IMR-90 (cell line): Measurements from ENCODE around the gene MFSD6L. TPM values are rescaled to one million over a fixed set of nuclear protein-coding genes. Genes with fewer than 3 reads are reported as not detected.

Source experiments
- ATAC-seq: fragments of 200-7000 bp; cut with Tn5 transposase; 2 replicates; pipeline ENCODE4 v1.9.1; 2020; ENCODE audit warnings: low read depth, mild to moderate bottlenecking, moderate library complexity
- BruUV-seq: library from RNA; stranded (reverse); fragments of 400-500 nt; replicated peaks from 2 replicates; lab custom pipeline; 2021; lab: Mats Ljungman, UMichigan
- CTCF ChIA-PET: fragments of 300-600 bp; formaldehyde crosslinking; extraction: SDS; loops from one replicate; lab custom pipeline; 2021; ENCODE audit warnings: antibody characterized with exemption; lab: Yijun Ruan, JAX
- POLR2A ChIA-PET: fragments of 300-600 bp; sonication (Branson Sonifier 250); formaldehyde crosslinking; loops from one replicate; lab custom pipeline; 2022; ENCODE audit warnings: antibody characterized with exemption; ENCODE audit not compliant: unreplicated experiment; lab: Charles Lee
- DNase-seq: peaks from one replicate; pipeline ENCODE4 v3.0.0; 2013
- H2AFZ ChIP-seq: replicated peaks from 2 replicates; pipeline ENCODE3; 2013; ENCODE audit warnings: low read length, mild to moderate bottlenecking; ENCODE audit not compliant: poor library complexity
- H2AK5ac ChIP-seq: 2 replicates; pipeline ENCODE4 v1.6.1; 2013; ENCODE audit warnings: low read depth, low read length, inconsistent platforms
- H2AK9ac ChIP-seq: replicated peaks from 2 replicates; pipeline ENCODE3; 2013; ENCODE audit warnings: mild to moderate bottlenecking, low read depth, low read length, moderate library complexity; ENCODE audit not compliant: poor library complexity
- H2BK120ac ChIP-seq: 2 replicates; pipeline ENCODE4 v1.6.1; 2013; ENCODE audit warnings: low read depth, low read length, inconsistent platforms
- H2BK15ac ChIP-seq: 3 replicates; pipeline ENCODE4 v1.6.1; 2013; ENCODE audit warnings: low read depth, low read length, inconsistent platforms
- H2BK20ac ChIP-seq: 2 replicates; pipeline ENCODE4 v1.6.1; 2013; ENCODE audit warnings: low read depth, mild to moderate bottlenecking, inconsistent platforms, low read length, moderate library complexity
- H2BK5ac ChIP-seq: 2 replicates; pipeline ENCODE4 v1.6.1; 2013; ENCODE audit warnings: mild to moderate bottlenecking, low read depth, low read length, inconsistent platforms; ENCODE audit not compliant: poor library complexity, severe bottlenecking
- H3K14ac ChIP-seq: replicated peaks from 2 replicates; pipeline ENCODE4 v1.6.1; 2013; ENCODE audit warnings: low read depth, low read length, inconsistent platforms
- H3K18ac ChIP-seq: 2 replicates; pipeline ENCODE4 v1.6.1; 2013; ENCODE audit warnings: low read depth, low read length, control low read depth
- H3K23ac ChIP-seq: 2 replicates; pipeline ENCODE4 v1.6.1; 2013; ENCODE audit warnings: low read depth, low read length, inconsistent platforms
- H3K27ac ChIP-seq: 2 replicates; pipeline ENCODE4 v1.5.1; 2013; ENCODE audit warnings: mild to moderate bottlenecking, control low read depth, low read length; ENCODE audit not compliant: insufficient read depth
- H3K27me3 ChIP-seq: 2 replicates; pipeline ENCODE4 v1.6.1; 2013; ENCODE audit warnings: low read length; ENCODE audit not compliant: control insufficient read depth, insufficient read depth
- H3K36me3 ChIP-seq: 2 replicates; pipeline ENCODE4 v1.6.1; 2013; ENCODE audit warnings: low read length, mixed read lengths; ENCODE audit not compliant: control insufficient read depth, insufficient read depth
- H3K4ac ChIP-seq: 2 replicates; pipeline ENCODE4 v1.6.1; 2013; ENCODE audit warnings: low read depth, low read length, inconsistent platforms
- H3K4me1 ChIP-seq: 2 replicates; pipeline ENCODE4 v1.6.1; 2013; ENCODE audit warnings: low read length, mixed read lengths; ENCODE audit not compliant: control insufficient read depth, insufficient read depth
- H3K4me2 ChIP-seq: 2 replicates; pipeline ENCODE4 v1.6.1; 2013; ENCODE audit warnings: low read depth, mild to moderate bottlenecking, control low read depth, low read length, moderate library complexity
- H3K4me3 ChIP-seq: 2 replicates; pipeline ENCODE4 v1.5.1; 2013; ENCODE audit warnings: low read depth, mild to moderate bottlenecking, control low read depth, low read length, moderate library complexity; ENCODE audit not compliant: insufficient read depth
- H3K56ac ChIP-seq: 2 replicates; pipeline ENCODE4 v1.6.1; 2013; ENCODE audit warnings: low read length, inconsistent platforms; ENCODE audit not compliant: insufficient read depth; ENCODE audit errors: extremely low read depth
- H3K79me1 ChIP-seq, 2 experiments: 2 replicates each; pipeline ENCODE4 v1.6.1; 2013; ENCODE audit warnings: low read length in 2 of 2, inconsistent platforms in 1 of 2, low read depth in 1 of 2
- H3K9ac ChIP-seq: 2 replicates; pipeline ENCODE4 v1.6.1; 2013; ENCODE audit warnings: low read depth, low read length, control low read depth
- H3K9me1 ChIP-seq: 2 replicates; pipeline ENCODE4 v1.6.1; 2013; ENCODE audit warnings: low read length, inconsistent platforms; ENCODE audit not compliant: insufficient read depth
- H3K9me3 ChIP-seq: 2 replicates; pipeline ENCODE4 v1.6.1; 2013; ENCODE audit warnings: low read length; ENCODE audit not compliant: control insufficient read depth, insufficient read depth
- H4K20me1 ChIP-seq: 2 replicates; pipeline ENCODE4 v1.6.1; 2013; ENCODE audit warnings: low read length, inconsistent platforms; ENCODE audit not compliant: insufficient read depth
- H4K5ac ChIP-seq: 2 replicates; pipeline ENCODE4 v1.6.1; 2013; ENCODE audit warnings: mild to moderate bottlenecking, low read depth, low read length, control low read depth
- H4K8ac ChIP-seq, 2 experiments: 2 replicates each; pipeline ENCODE4 v1.6.1; 2013; ENCODE audit warnings: low read depth in 2 of 2, low read length in 2 of 2, control low read depth in 1 of 2, inconsistent platforms in 1 of 2
- H4K91ac ChIP-seq: 2 replicates; pipeline ENCODE4 v1.6.1; 2013; ENCODE audit warnings: low read depth, low read length, inconsistent platforms; ENCODE audit not compliant: insufficient read depth
- CEBPB ChIP-seq: IDR thresholded peaks from 2 replicates; pipeline ENCODE4 v1.6.1; 2012; ENCODE audit warnings: low read depth, low read length, improper control_type of control experiment
- CHD1 ChIP-seq: IDR thresholded peaks from 2 replicates; pipeline ENCODE4 v1.6.1; 2012; ENCODE audit warnings: low read depth, low read length, improper control_type of control experiment
- FOS ChIP-seq: fragments of 150-350 bp; IDR thresholded peaks from 2 replicates; pipeline ENCODE4 v1.6.1; 2016; ENCODE audit warnings: low read depth, low read length
- MAFK ChIP-seq: IDR thresholded peaks from 2 replicates; pipeline ENCODE4 v1.6.1; 2012; ENCODE audit warnings: low read depth, low read length, improper control_type of control experiment
- NFE2L2 ChIP-seq: fragments of 150-350 bp; IDR thresholded peaks from 2 replicates; pipeline ENCODE4 v1.6.1; 2016; ENCODE audit warnings: low read depth, mild to moderate bottlenecking, low read length
- RCOR1 ChIP-seq: IDR thresholded peaks from 2 replicates; pipeline ENCODE4 v1.6.1; 2012; ENCODE audit warnings: mild to moderate bottlenecking, low read length, improper control_type of control experiment; ENCODE audit not compliant: insufficient replicate concordance
- WGBS, 2 experiments: methylation state at CpG; one replicate each; pipeline versions ENCODE4 v1.1.5 to v1.1.7; 2013; ENCODE audit warnings: missing lambda C conversion rate in 2 of 2; ENCODE audit not compliant: insufficient read length in 1 of 2; ENCODE audit errors: extremely low coverage in 2 of 2; 5-methylcytosine and 5-hydroxymethylcytosine counted together
- dilution Hi-C: fragments of 300-500 bp; cut with HindIII; formaldehyde crosslinking; loops from one replicate; pipeline ENCODE4 v1.14.3; 2018; ENCODE audit warnings: low sequenced_read_pairs; ENCODE audit not compliant: unreplicated experiment
- in situ Hi-C: fragments of 300-500 bp; cut with MboI; formaldehyde crosslinking; loops from 3 replicates; pipeline ENCODE4 v1.14.3; 2019; ENCODE audit warnings: low sequenced_read_pairs, inconsistent platforms, mixed read lengths
- intact Hi-C: fragments of 100-400 bp; cut with micrococcal nuclease; formaldehyde crosslinking; loops from 2 replicates; pipeline ENCODE4 v1.10.0; 2022
- polyA plus RNA-seq, 3 experiments: library from polyadenylated mRNA; depleted of rRNA; stranded (reverse); fragments of >200 nt; gene quantifications; 2 replicates each; pipeline ENCODE4 v1.2.3, GENCODE V29; 2012; ENCODE audit warnings: low replicate concordance in 1 of 3
- total RNA-seq: library from RNA; depleted of rRNA; stranded (reverse); fragments of >200 nt; gene quantifications from 2 replicates; pipeline ENCODE4 v1.2.3, GENCODE V29; 2012
- TF ChIP-seq, protein P1 (sequence below): fragments of 150-350 bp; IDR thresholded peaks from 2 replicates; pipeline ENCODE4 v1.6.1; 2017; ENCODE audit warnings: mild to moderate bottlenecking, antibody characterized with exemption, low read length, low read depth

The MFSD6L gene
- total and polyA plus RNA-seq, 2 of the 4 experiments (the other 2 are of a cell fraction) = not detected

DNA sequence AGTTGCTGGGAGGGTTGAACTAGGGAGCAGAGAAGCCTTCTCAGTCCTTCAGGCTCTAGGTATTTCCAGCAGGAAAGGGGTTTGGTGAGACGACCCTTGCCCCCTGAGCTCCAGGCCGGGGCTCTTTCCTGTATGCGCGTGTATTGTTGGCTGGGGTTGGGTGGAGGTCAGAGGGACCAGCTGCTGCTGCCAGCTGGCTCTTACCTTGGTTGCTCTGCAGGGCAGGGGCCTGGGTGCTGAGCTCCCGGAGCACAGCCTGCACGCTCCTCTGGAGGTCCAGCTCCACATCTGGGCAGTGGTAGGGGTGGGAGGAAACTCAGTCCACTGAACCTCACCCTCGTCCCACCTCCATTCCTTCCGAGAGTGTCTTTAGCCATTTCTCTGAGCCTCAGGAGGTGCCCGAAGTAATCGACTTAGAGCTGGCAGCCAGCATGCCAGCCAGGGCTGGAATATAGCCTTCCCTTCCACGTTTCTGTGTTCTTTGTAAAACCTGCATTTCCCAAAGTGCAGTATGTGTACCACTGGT is 40.3 kb upstream of the MFSD6L start:
- H4K91ac ChIP-seq = no peak overlapping the region
- H2BK20ac ChIP-seq = no peak overlapping the region
- CTCF ChIA-PET = no interaction called here
- ATAC-seq (no peak), DNase-seq (no peak)
- no peak overlapping the region for H2BK15ac ChIP-seq
- H3K79me1 ChIP-seq = no peaks in the 10 kb centered on the region
- no peaks in the 10 kb centered on the region for H3K9me3 ChIP-seq
- no peaks in the 10 kb centered on the region for H3K27me3 ChIP-seq
- no CpG with 5 or more reads among the region's 11 CpGs for WGBS, 2 experiments
- no peak overlapping the region for H3K9ac ChIP-seq
- dilution Hi-C loops (no loop called here), intact Hi-C loops (no loop called here), in situ Hi-C loops (no loop called here)
- no peak overlapping the region for H3K4me3 ChIP-seq
- no peak overlapping the region for H3K56ac ChIP-seq
- H4K8ac ChIP-seq = no peak overlapping the region
- H2AK5ac ChIP-seq = no peak overlapping the region
- no peaks in the 10 kb centered on the region for H3K9me1 ChIP-seq
- H2AK9ac ChIP-seq = no peak overlapping the region
- no peak overlapping the region for H3K18ac ChIP-seq
- H2BK5ac ChIP-seq = no peak overlapping the region
- TF ChIP-seq CEBPB (no peak), CHD1 (no peak), RCOR1 (no peak), FOS (no peak), MAFK (no peak), NFE2L2 (no peak)
- TF ChIP-seq, protein P1, sequence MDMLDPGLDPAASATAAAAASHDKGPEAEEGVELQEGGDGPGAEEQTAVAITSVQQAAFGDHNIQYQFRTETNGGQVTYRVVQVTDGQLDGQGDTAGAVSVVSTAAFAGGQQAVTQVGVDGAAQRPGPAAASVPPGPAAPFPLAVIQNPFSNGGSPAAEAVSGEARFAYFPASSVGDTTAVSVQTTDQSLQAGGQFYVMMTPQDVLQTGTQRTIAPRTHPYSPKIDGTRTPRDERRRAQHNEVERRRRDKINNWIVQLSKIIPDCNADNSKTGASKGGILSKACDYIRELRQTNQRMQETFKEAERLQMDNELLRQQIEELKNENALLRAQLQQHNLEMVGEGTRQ = no peak
- no peaks in the 10 kb centered on the region for H4K20me1 ChIP-seq
- no peak overlapping the region for H3K4ac ChIP-seq
- H4K5ac ChIP-seq = no peak overlapping the region
- BruUV-seq = no TSS peak
- H3K14ac ChIP-seq = no peak overlapping the region
- H2AFZ ChIP-seq = no peak overlapping the region
- H2BK120ac ChIP-seq = no peak overlapping the region
- no peak overlapping the region for H3K4me2 ChIP-seq
- H3K36me3 ChIP-seq = no peaks in the 10 kb centered on the region
- POLR2A ChIA-PET = no interaction called here
- no peaks in the 10 kb centered on the region for H3K4me1 ChIP-seq
- no peak overlapping the region for H3K27ac ChIP-seq
- no peak overlapping the region for H3K23ac ChIP-seq
